H9 (cell line): ENCODE measurements around the gene CFAP299. TPM values are rescaled to one million over a fixed set of nuclear protein-coding genes. Genes with fewer than 3 reads are reported as not detected.

Experiments used
- DNase-seq: peaks from one replicate; pipeline ENCODE4 v3.0.0-alpha.2; 2017
- H2AFZ ChIP-seq: one replicate; pipeline ENCODE4 v1.6.1; 2013; ENCODE audit warnings: mild to moderate bottlenecking, low read length, control low read depth, moderate library complexity
- H2AK5ac ChIP-seq: 2 replicates; pipeline ENCODE4 v1.6.1; 2013; ENCODE audit warnings: low read length, control low read depth, mixed read lengths; ENCODE audit not compliant: insufficient read length
- H2BK120ac ChIP-seq: one replicate; pipeline ENCODE4 v1.6.1; 2013; ENCODE audit warnings: low read depth, mild to moderate bottlenecking, low read length, control low read depth, inconsistent platforms; ENCODE audit not compliant: poor library complexity, severe bottlenecking
- H2BK12ac ChIP-seq: 2 replicates; pipeline ENCODE4 v1.6.1; 2013; ENCODE audit warnings: low read length, control low read depth, mixed read lengths, low read depth; ENCODE audit not compliant: insufficient read length
- H2BK15ac ChIP-seq: 2 replicates; pipeline ENCODE4 v1.6.1; 2013; ENCODE audit warnings: low read depth, low read length, control low read depth
- H2BK20ac ChIP-seq: one replicate; pipeline ENCODE4 v1.6.1; 2013; ENCODE audit warnings: low read depth, mild to moderate bottlenecking, low read length, control low read depth, inconsistent platforms; ENCODE audit not compliant: poor library complexity, severe bottlenecking
- H2BK5ac ChIP-seq: 2 replicates; pipeline ENCODE4 v1.6.1; 2013; ENCODE audit warnings: low read length, control low read depth, mixed read lengths; ENCODE audit not compliant: insufficient read length
- H3K14ac ChIP-seq: 2 replicates; pipeline ENCODE4 v1.6.1; 2013; ENCODE audit warnings: low read length, control low read depth; ENCODE audit not compliant: insufficient read depth
- H3K18ac ChIP-seq: 2 replicates; pipeline ENCODE4 v1.6.1; 2013; ENCODE audit warnings: low read depth, mild to moderate bottlenecking, mixed read lengths, low read length, control low read depth; ENCODE audit not compliant: insufficient read length
- H3K23ac ChIP-seq: 2 replicates; pipeline ENCODE4 v1.6.1; 2013; ENCODE audit warnings: low read length, control low read depth, mixed read lengths, low read depth; ENCODE audit not compliant: insufficient read length
- H3K23me2 ChIP-seq: 2 replicates; pipeline ENCODE4 v1.6.1; 2013; ENCODE audit warnings: low read depth, mild to moderate bottlenecking, mixed read lengths, low read length, control low read depth; ENCODE audit not compliant: insufficient read length, poor library complexity, severe bottlenecking
- H3K27ac ChIP-seq: 2 replicates; pipeline ENCODE4 v1.5.1; 2013; ENCODE audit warnings: low read length, control low read depth, mixed read lengths, low read depth; ENCODE audit not compliant: insufficient read length
- H3K27me3 ChIP-seq: 2 replicates; pipeline ENCODE4 v1.6.1; 2013; ENCODE audit warnings: low read length, control low read depth, inconsistent platforms; ENCODE audit not compliant: insufficient read depth
- H3K4ac ChIP-seq: 2 replicates; pipeline ENCODE4 v1.6.1; 2013; ENCODE audit warnings: low read depth, mild to moderate bottlenecking, control low read depth, inconsistent platforms, low read length, moderate library complexity
- H3K4me1 ChIP-seq: 2 replicates; pipeline ENCODE4 v1.6.1; 2013; ENCODE audit warnings: low read length, control low read depth, inconsistent platforms; ENCODE audit not compliant: insufficient read depth
- H3K4me2 ChIP-seq: 2 replicates; pipeline ENCODE4 v1.6.1; 2013; ENCODE audit warnings: low read length, control low read depth, mixed read lengths; ENCODE audit not compliant: insufficient read length, insufficient read depth
- H3K56ac ChIP-seq: 2 replicates; pipeline ENCODE4 v1.6.1; 2013; ENCODE audit warnings: low read depth, mild to moderate bottlenecking, mixed read lengths, low read length, control low read depth; ENCODE audit not compliant: insufficient read length
- H3K79me1 ChIP-seq: 2 replicates; pipeline ENCODE4 v1.6.1; 2013; ENCODE audit warnings: low read depth, mild to moderate bottlenecking, moderate library complexity, low read length, control low read depth, inconsistent platforms; ENCODE audit not compliant: insufficient read depth, poor library complexity, severe bottlenecking
- H3K79me2 ChIP-seq: 2 replicates; pipeline ENCODE4 v1.6.1; 2013; ENCODE audit warnings: low read length, control low read depth, inconsistent platforms; ENCODE audit not compliant: insufficient read depth
- H3K9ac ChIP-seq: 2 replicates; pipeline ENCODE4 v1.6.1; 2013; ENCODE audit warnings: low read length, control low read depth, mixed read lengths; ENCODE audit not compliant: insufficient read length; ENCODE audit errors: extremely low read depth
- H3K9me3 ChIP-seq: one replicate; pipeline ENCODE4 v1.6.1; 2013; ENCODE audit warnings: low read depth, low read length, inconsistent platforms; ENCODE audit not compliant: control insufficient read depth
- H3T11ph ChIP-seq: one replicate; pipeline ENCODE4 v1.6.1; 2013; ENCODE audit warnings: mild to moderate bottlenecking, low read length, control low read depth, inconsistent platforms
- H4K20me1 ChIP-seq: one replicate; pipeline ENCODE4 v1.6.1; 2013; ENCODE audit not compliant: control insufficient read depth, insufficient read length, insufficient read depth
- H4K5ac ChIP-seq: 2 replicates; pipeline ENCODE4 v1.6.1; 2013; ENCODE audit warnings: low read depth, mild to moderate bottlenecking, mixed read lengths, low read length, control low read depth; ENCODE audit not compliant: insufficient read length
- H4K8ac ChIP-seq: replicated peaks from 2 replicates; pipeline ENCODE4 v1.6.1; 2013; ENCODE audit warnings: low read length, control low read depth, mixed read lengths, low read depth; ENCODE audit not compliant: insufficient read length
- H4K91ac ChIP-seq: 2 replicates; pipeline ENCODE4 v1.6.1; 2013; ENCODE audit warnings: low read depth, mild to moderate bottlenecking, moderate library complexity, mixed read lengths, low read length, control low read depth; ENCODE audit not compliant: insufficient read length
- H3K27ac Mint-ChIP-seq, 3 experiments: 2 replicates in 2 of 3; 3 replicates in 1 of 3; pipeline ENCODE4 v1.8.0; 2020 to 2021; ENCODE audit warnings: mixed read lengths in 3 of 3, mild to moderate bottlenecking in 1 of 3, moderate library complexity in 1 of 3
- H3K27me3 Mint-ChIP-seq: 2 replicates; pipeline ENCODE4 v1.8.0; 2021; ENCODE audit warnings: low read depth, mild to moderate bottlenecking, moderate library complexity, mixed read lengths
- H3K36me3 Mint-ChIP-seq, 3 experiments: 2 replicates in 2 of 3; 3 replicates in 1 of 3; pipeline ENCODE4 v1.8.0; 2020 to 2021; ENCODE audit warnings: low read depth in 3 of 3, mixed read lengths in 3 of 3; ENCODE audit not compliant: insufficient read depth in 1 of 3
- H3K4me1 Mint-ChIP-seq, 2 experiments: 2 replicates each; pipeline ENCODE4 v1.8.0; 2020; ENCODE audit warnings: mixed read lengths in 2 of 2
- H3K4me3 Mint-ChIP-seq, 2 experiments: 2 replicates in 1 of 2; 3 replicates in 1 of 2; pipeline ENCODE4 v1.8.0; 2020 to 2021; ENCODE audit warnings: mild to moderate bottlenecking in 2 of 2, mixed read lengths in 2 of 2, moderate library complexity in 1 of 2
- H3K9me3 Mint-ChIP-seq, 2 experiments: 2 replicates in 1 of 2; 3 replicates in 1 of 2; pipeline ENCODE4 v1.8.0; 2020; ENCODE audit warnings: mild to moderate bottlenecking in 2 of 2, mixed read lengths in 2 of 2, moderate library complexity in 1 of 2
- CTCF ChIP-seq: fragments of 200-600 bp; sonication (generic); conservative IDR thresholded peaks from 3 replicates; pipeline ENCODE4 v1.8.0; 2021; ENCODE audit warnings: antibody characterized with exemption, mild to moderate bottlenecking
- WGBS: extraction: QIAGEN DNeasy Blood & Tissue Kit; methylation state at CpG from one replicate; pipeline ENCODE4 v1.1.7; 2013; ENCODE audit warnings: missing lambda C conversion rate, low lambda C conversion rate, mixed read lengths; ENCODE audit not compliant: insufficient read length; ENCODE audit errors: extremely low coverage; 5-methylcytosine and 5-hydroxymethylcytosine counted together
- total RNA-seq: library from RNA; stranded (reverse); gene quantifications from 2 replicates; pipeline ENCODE4 v1.2.1, GENCODE V29; 2021

CFAP299 gene
- total RNA-seq, 1 experiment from 2014 or later: not detected

DNA sequence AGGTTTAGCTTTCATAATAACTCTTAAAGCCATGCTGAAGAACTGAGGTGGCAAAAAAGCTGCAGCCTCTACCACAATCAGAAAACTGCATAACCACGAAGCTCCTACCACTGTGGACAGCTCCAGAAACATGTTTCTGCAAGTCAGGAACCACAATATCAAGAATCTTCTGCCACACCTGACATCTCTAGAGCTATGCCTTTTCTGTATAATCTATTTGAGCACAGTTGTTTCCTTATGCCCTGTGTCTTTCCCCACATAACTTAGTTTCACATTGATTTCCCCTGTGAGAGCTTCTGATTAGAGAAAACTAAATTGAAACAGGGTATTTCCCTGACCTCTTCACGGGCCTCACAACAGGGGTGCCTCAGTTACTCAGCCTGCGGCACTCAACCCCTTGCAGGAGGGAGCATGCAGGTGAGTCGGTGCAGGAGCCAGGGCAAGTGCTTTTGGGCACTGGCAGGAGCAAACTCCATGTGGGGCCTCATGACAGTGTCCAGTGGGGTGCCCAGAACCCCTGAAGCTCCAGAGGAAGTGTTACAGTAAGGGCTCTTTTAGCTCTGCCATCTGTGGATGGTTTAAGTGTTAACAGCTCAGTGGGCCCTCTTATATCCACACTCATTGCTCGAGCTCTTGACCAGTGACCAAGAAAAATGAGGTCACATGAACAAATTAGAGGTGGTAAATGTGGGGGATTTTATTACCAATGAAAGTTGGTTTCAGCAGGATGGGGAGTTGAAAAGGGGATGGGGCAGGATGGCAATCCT, 562.2 kb downstream of the CFAP299 start:
- no peaks in the 10 kb centered on the region for H3K23me2 ChIP-seq
- H2BK20ac ChIP-seq: no peak overlapping the region
- H3K79me2 ChIP-seq: no peaks in the 10 kb centered on the region
- H2AK5ac ChIP-seq: no peak overlapping the region
- no peak overlapping the region for H3K4ac ChIP-seq
- no peaks in the 10 kb centered on the region for H4K20me1 ChIP-seq
- no peak overlapping the region for H3K56ac ChIP-seq
- no peaks in the 10 kb centered on the region for H3K79me1 ChIP-seq
- peaks cover 0 to 3% of the 10 kb centered on the region in 2 experiments; a peak in 2 of 4 replicates for H3K4me1 Mint-ChIP-seq
- DNase-seq: no peak
- no peaks in the 10 kb centered on the region for H3K27me3 ChIP-seq
- no peak overlapping the region for H3K27ac Mint-ChIP-seq
- no peaks in the 10 kb centered on the region for H3K9me3 ChIP-seq
- no peaks in the 10 kb centered on the region for H3K4me1 ChIP-seq
- H4K91ac ChIP-seq: no peak overlapping the region
- peaks cover 0 to 2% of the 10 kb centered on the region in 2 experiments; a peak in 1 of 5 replicates for H3K9me3 Mint-ChIP-seq
- no peak overlapping the region for H3K18ac ChIP-seq
- H3T11ph ChIP-seq: no peak overlapping the region
- no peaks in the 10 kb centered on the region; a peak in 2 of 7 replicates for H3K36me3 Mint-ChIP-seq
- no peak overlapping the region for H2BK5ac ChIP-seq
- no peak overlapping the region for H3K4me3 Mint-ChIP-seq
- H2BK15ac ChIP-seq: no peak overlapping the region
- H3K9ac ChIP-seq: no peak overlapping the region
- no peak overlapping the region for H2BK12ac ChIP-seq
- no peak overlapping the region for H3K4me2 ChIP-seq
- H2BK120ac ChIP-seq: no peak overlapping the region
- no CpG with 5 or more reads among the region's 5 CpGs for WGBS
- H3K27me3 Mint-ChIP-seq: 0 out of 2 replicates have a peak, but pooled peaks cover 1% of the 10 kb centered on the region
- no peak overlapping the region for H3K27ac ChIP-seq
- no peak overlapping the region for H3K23ac ChIP-seq
- H4K8ac ChIP-seq: no peak overlapping the region
- no peak overlapping the region for H2AFZ ChIP-seq
- no peak overlapping the region for H3K14ac ChIP-seq
- H4K5ac ChIP-seq: no peak overlapping the region
- no peak for TF ChIP-seq CTCF
